Panc1 (cell line): ENCODE measurements around the gene CAMK4. TPM values are rescaled to one million over a fixed set of nuclear protein-coding genes. Genes with fewer than 3 reads are reported as not detected.

Experiments used
- ATAC-seq: fragments of 200-7000 bp; cut with Tn5 transposase; 2 replicates; pipeline ENCODE4 v1.9.1; 2020; ENCODE audit warnings: mild to moderate bottlenecking, moderate library complexity
- BruUV-seq: library from RNA; stranded (reverse); fragments of 400-500 nt; replicated peaks from 2 replicates; lab custom pipeline; 2021; lab: Mats Ljungman, UMichigan
- CTCF ChIA-PET: fragments of 300-600 bp; sonication (Branson Sonifier 250); formaldehyde crosslinking; loops from one replicate; lab custom pipeline; 2022; ENCODE audit warnings: antibody characterized with exemption; lab: Charles Lee
- POLR2A ChIA-PET: fragments of 300-600 bp; sonication (Branson Sonifier 250); formaldehyde crosslinking; loops from one replicate; lab custom pipeline; 2022; ENCODE audit warnings: antibody characterized with exemption; lab: Charles Lee
- DNase-seq: peaks from one replicate; pipeline ENCODE4 v3.0.0-alpha.2; 2010; ENCODE audit warnings: low read depth, low spot score
- H3K27ac ChIP-seq: 2 replicates; pipeline ENCODE4 v1.5.1; 2011; ENCODE audit warnings: mild to moderate bottlenecking, low read length, inconsistent platforms
- H3K27me3 ChIP-seq: fragments of 200-500 bp; sonication (Bioruptor generic); 2 replicates; pipeline ENCODE4 v1.6.0; 2014; ENCODE audit warnings: low read length, inconsistent platforms; ENCODE audit not compliant: control insufficient read depth, insufficient read depth
- H3K36me3 ChIP-seq: fragments of 200-500 bp; sonication (Bioruptor generic); 2 replicates; pipeline ENCODE4 v1.5.1; 2014; ENCODE audit warnings: inconsistent platforms, mild to moderate bottlenecking, low read length, moderate library complexity; ENCODE audit not compliant: control insufficient read depth, insufficient read depth
- H3K4me1 ChIP-seq: 2 replicates; pipeline ENCODE4 v1.5.1; 2011; ENCODE audit warnings: inconsistent platforms, mild to moderate bottlenecking, low read length, moderate library complexity; ENCODE audit not compliant: control insufficient read depth, insufficient read depth
- H3K4me3 ChIP-seq, 2 experiments: 2 replicates each; pipeline ENCODE4 v1.5.1; 2011 to 2012; ENCODE audit warnings: low read depth in 2 of 2, low read length in 2 of 2, mild to moderate bottlenecking in 2 of 2, inconsistent platforms in 1 of 2, moderate library complexity in 1 of 2
- H3K9me3 ChIP-seq: fragments of 200-500 bp; sonication (Bioruptor generic); 2 replicates; pipeline ENCODE4 v1.5.1; 2014; ENCODE audit warnings: low read depth, mild to moderate bottlenecking, inconsistent platforms, low read length, moderate library complexity; ENCODE audit not compliant: control insufficient read depth, insufficient read depth
- CTCF ChIP-seq: fragments of 450-650 bp; IDR thresholded peaks from 2 replicates; pipeline ENCODE4 v1.5.1; 2017; ENCODE audit warnings: mild to moderate bottlenecking
- POLR2AphosphoS5 ChIP-seq: IDR thresholded peaks from 2 replicates; pipeline ENCODE4 v1.6.1; 2012; ENCODE audit warnings: mild to moderate bottlenecking, low read depth, low read length, moderate library complexity
- REST ChIP-seq, 2 experiments: IDR thresholded peaks; 2 replicates each; pipeline ENCODE4 v1.6.1; 2011 to 2012; ENCODE audit warnings: low read depth in 2 of 2, control low read depth in 1 of 2, low read length in 1 of 2, mild to moderate bottlenecking in 1 of 2, moderate library complexity in 1 of 2; ENCODE audit not compliant: insufficient read depth in 1 of 2
- SIN3A ChIP-seq: IDR thresholded peaks from 2 replicates; pipeline ENCODE4 v1.6.1; 2012; ENCODE audit warnings: low read depth, mild to moderate bottlenecking, low read length, moderate library complexity, borderline replicate concordance; ENCODE audit not compliant: insufficient read depth
- TCF7L2 ChIP-seq: IDR thresholded peaks from 2 replicates; pipeline ENCODE4 v1.6.1; 2011; ENCODE audit warnings: mild to moderate bottlenecking, low read depth, low read length, inconsistent platforms
- in situ Hi-C: cut with HindIII; loops from 2 replicates; pipeline ENCODE4 v1.10.0; 2016; ENCODE audit warnings: low sequenced_read_pairs, low pct_unique_long_range_greater_than_20kb
- intact Hi-C: fragments of 100-400 bp; cut with micrococcal nuclease; formaldehyde crosslinking; loops from one replicate; pipeline ENCODE4 v1.10.0; 2022; ENCODE audit not compliant: unreplicated experiment
- total RNA-seq: library from RNA; stranded (reverse); gene quantifications from one replicate; pipeline ENCODE4 v1.2.1, GENCODE V29; 2021; ENCODE audit not compliant: unreplicated experiment

CAMK4 gene
- total RNA-seq, 1 experiment from 2014 or later: 0.39 TPM

- ChIA-PET POLR2A (no interaction called here), CTCF (no interaction called here)
- DNase-seq (no peak), ATAC-seq (no peak)
- H3K27me3 ChIP-seq: no peaks in the 10 kb centered on the region
- no peaks in the 10 kb centered on the region for H3K9me3 ChIP-seq
- in situ Hi-C loops: no loop called here
- TF ChIP-seq CTCF (no peak), POLR2AphosphoS5 (no peak), TCF7L2 (no peak), REST (IDR thresholded peaks at IDR 0.05; ENCODE audit: insufficient read depth in 1 of 2, low read depth in 2 of 2, low read length in 1 of 2) (no peak), SIN3A (no peak)
- H3K4me1 ChIP-seq: no peaks in the 10 kb centered on the region
- intact Hi-C loops: no loop called here
- no peaks in the 10 kb centered on the region for H3K36me3 ChIP-seq
- H3K27ac ChIP-seq: no peak overlapping the region
- no peak overlapping the region for H3K4me3 ChIP-seq
- BruUV-seq: no TSS peak
Observed at GRCh38 chr5:111245654-111246053, 21.5 kb downstream of the CAMK4 start.

- ATAC-seq (no peak), DNase-seq (no peak)
- Histone ChIP-seq H3K9me3 (no peaks in the 10 kb centered on the region), H3K27me3 (no peaks in the 10 kb centered on the region), H3K4me1 (no peaks in the 10 kb centered on the region), H3K36me3 (no peaks in the 10 kb centered on the region), H3K4me3 (no peak overlapping the region), H3K27ac (no peak overlapping the region)
- no peak for TF ChIP-seq POLR2AphosphoS5
- CTCF ChIA-PET: no interaction called here
- intact Hi-C loops: no loop called here
- in situ Hi-C loops: no loop called here
- no TSS peak for BruUV-seq
- POLR2A ChIA-PET: no interaction called here
Observed at GRCh38 chr5:111246459-111246858, 22.3 kb downstream of the CAMK4 start.

DNA sequence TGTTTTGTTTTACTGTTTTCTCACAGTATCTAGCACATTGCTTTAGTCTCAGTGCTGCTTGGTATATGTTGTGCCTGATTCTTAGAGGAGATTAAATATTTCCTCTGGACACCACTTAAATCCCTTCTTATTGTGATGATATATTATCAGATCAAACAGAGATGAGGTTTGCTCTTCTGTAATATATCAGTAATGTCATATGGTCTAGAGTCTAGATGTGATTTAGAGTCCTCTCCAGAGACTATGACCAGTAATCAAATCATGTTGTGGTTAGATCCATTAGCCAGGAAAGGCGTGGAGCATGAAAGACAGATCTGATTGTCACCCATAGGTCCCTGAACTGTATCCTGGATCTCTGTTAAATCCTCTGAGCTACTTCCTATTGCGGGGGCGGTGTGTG lies 24.4 kb downstream of the CAMK4 start:
- Histone ChIP-seq H3K4me1 (no peaks in the 10 kb centered on the region), H3K4me3 (no peak overlapping the region), H3K9me3 (no peaks in the 10 kb centered on the region), H3K27me3 (no peaks in the 10 kb centered on the region), H3K27ac (no peak overlapping the region), H3K36me3 (no peaks in the 10 kb centered on the region)
- BruUV-seq: no TSS peak
- POLR2A ChIA-PET: no interaction called here
- CTCF ChIA-PET: no interaction called here
- intact Hi-C loops (no loop called here), in situ Hi-C loops (no loop called here)
- DNase-seq (no peak), ATAC-seq (no peak)
- TF ChIP-seq TCF7L2 (no peak), REST (IDR thresholded peaks at IDR 0.05; ENCODE audit: insufficient read depth in 1 of 2, low read depth in 2 of 2, low read length in 1 of 2) (no peak)
